GM19452 (cell line): ENCODE measurements around the gene MCM7.

Experiments used
- ATAC-seq: cut with Tn5 transposase; IDR thresholded peaks from one replicate; pipeline ENCODE4 v1.9.1; 2021; ENCODE audit not compliant: unreplicated experiment

Gene MCM7

DNA sequence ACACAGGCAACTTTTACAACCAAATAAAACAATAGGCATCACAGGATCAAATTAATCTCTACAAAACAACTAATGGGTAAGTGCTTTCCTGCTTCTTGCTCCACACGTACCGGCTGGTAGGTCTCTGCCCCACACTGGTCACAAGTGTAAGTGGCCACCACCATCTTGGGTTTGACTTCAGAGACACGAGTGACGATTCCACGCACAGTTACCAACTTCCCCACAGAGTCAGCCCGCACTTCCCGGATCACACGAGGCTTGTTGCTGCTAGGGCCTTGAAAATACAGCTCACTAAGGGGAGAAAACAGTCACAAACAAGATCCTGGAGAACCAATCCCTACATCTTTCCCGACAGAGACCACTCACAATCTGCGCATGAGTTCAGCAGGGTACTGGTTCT is 2.3 kb downstream of the MCM7 start:
- no peak for ATAC-seq

DNA sequence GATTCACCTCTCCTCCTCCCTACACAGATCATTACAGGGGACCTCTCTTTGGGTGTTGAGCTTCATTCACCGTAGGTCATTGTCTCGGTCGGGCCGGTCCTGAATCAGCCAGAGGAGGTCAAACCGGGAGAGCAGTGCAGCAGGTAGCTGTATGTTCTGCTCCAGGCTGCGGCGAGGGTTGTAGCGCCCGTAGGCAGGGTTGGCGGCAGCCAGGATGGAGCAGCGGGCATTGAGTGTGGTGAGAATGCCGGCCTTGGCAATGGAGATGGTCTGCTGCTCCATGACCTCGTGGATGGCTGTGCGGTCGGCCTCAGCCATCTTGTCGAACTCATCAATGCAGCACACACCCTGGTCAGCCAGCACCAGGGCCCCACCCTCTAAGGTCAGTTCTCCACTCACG is 5.5 kb downstream of the MCM7 start:
- ATAC-seq: no peak

DNA sequence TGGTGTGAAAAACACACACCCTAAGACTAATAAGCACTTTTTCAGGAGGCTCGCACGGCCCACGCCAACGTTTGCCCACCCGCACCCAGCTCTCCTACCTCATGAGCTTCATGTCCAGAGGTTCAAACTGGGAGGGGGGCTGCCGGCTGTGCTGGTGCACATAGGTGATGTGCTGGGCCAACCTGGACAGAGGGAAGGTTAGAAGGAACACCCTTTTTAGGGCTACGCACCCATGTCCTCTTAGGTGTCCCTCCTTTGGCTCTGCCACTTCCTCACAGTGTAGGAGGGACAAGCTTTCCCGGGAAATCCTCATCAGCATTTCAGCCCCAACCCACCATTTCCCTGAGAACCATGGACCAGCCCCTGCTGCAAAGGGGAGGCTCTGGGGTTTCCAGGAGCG is 5.9 kb downstream of the MCM7 start:
- ATAC-seq: no peak

DNA sequence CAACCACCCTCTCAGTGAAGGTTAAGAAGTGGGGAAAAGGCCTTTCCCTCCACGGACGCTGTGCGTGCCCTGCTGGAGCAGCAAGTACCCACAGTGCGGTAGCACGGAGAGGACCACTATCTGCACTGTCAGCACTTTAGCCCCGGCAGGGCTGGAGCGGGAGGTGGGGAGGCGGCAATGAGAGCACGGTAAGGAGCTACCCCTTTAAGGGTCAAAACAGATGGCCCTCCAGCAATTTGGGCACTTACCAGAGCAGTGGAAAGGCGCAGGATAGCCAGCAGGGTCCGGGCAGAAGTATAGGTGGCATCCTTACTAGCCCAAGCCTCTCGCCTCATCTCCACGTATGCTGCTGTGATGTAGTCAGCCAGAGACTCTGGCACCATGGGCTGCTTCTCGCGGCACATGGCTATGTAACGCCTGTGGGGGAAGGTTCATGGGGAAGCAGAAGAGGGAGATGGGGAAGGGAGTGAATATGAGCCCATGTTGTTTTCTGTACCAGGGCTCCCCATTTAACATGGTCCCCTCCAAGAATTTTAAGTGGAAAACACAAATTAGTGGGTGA is 7.2 kb downstream of the MCM7 start:
- no peak for ATAC-seq

DNA sequence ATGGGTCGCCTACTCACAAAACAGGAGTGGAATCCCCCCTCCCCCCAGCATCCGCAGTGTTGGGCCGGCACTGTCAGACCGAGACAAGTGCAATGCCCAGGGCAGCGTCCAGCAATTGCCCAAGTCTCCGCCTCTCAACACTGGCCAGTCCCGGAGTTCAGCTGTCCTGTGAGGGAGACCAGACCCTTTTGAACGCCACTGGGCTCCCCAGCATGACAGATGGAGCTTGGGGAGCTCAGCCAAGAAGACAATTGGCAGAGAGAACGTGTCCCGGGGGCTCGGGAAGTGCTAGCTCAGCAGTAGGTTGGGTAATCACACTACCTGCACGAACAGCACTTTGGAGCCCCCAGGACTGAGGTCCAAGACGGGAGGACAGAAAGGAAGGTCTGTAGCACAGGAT is 7.7 kb downstream of the MCM7 start:
- ATAC-seq: no peak

DNA sequence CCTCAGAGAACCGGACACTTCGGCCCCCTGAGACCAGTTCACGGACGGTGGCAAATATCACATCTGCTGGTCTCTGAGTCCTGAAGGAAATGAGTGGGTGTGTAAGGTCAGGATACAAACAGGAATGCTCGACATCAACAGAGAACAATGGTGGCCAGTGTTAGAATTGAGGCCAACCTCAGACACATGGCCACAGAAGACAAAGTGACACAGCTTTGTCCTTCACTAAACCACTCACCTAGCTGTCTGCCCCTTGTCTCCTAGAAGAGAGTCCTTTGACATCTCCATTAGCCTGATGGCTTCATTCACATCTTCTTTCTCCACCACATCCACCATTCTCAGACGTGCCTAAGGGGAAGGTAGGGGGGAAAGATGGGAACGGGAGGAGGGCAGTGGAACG is 8.1 kb downstream of the MCM7 start:
- ATAC-seq: no peak

DNA sequence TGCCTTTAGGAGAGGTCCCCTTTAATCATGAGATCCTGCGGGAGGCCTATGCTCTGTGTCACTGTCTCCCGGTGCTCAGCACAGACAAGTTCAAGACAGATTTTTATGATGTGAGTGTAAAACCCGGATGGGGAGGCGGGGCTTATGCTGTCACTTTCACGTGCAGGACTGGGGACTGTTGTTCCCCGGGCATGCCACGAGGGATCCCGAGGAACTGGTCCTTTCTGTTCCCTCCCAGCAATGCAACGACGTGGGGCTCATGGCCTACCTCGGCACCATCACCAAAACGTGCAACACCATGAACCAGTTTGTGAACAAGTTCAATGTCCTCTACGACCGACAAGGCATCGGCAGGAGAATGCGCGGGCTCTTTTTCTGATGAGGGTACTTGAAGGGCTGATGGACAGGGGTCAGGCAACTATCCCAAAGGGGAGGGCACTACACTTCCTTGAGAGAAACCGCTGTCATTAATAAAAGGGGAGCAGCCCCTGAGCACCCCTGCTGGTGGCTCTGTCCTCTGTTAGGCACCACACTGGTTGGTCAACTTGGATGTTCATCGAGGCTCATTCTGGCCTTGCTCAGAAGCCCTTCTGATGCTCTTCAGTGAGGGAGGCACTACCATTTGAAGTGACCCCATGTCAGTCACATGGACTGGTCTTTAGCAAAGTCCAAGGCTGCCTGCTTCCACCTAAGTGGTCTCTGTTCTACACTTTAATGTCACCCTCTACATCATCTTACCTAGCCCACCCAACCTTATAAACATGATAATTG is 9.6 kb downstream of the MCM7 start:
- ATAC-seq: no peak

DNA sequence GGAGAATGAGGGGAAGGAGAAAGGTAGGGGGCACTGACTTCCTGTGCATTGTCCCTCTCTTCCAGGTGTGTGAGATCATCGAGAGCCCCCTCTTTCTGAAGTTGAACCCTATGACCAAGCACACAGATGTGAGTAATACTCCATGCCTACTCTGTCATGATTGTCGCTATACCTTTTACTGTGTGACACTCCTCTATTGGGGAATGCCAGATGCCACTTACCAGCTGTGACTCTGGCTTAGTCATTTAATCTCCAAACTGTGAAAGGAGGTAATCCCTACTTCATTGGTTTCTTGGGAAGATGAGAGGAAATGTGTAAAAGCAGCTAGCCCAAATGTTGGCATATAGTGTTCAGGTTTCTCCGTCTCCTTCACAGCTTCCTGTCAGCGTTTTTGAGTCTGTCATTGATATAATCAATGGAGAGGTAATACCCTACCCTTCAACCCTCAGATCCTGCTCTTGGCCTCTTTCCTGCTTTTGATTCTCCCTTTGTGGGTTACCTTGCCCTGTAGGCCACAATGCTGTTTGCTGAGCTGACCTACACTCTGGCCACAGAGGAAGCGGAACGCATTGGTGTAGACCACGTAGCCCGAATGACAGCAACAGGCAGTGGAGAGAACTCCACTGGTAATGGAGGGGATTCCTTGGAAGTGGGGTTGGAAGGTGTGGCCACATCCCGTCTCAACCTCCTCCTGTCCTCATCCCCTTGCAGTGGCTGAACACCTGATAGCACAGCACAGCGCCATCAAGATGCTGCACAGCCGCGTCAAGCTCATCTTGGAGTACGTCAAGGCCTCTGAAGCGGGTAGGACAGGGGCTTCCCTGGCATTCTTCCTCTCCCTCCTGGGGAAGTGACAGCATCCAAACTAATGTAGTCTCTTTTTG is 10.4 kb downstream of the MCM7 start:
- ATAC-seq: no peak

DNA sequence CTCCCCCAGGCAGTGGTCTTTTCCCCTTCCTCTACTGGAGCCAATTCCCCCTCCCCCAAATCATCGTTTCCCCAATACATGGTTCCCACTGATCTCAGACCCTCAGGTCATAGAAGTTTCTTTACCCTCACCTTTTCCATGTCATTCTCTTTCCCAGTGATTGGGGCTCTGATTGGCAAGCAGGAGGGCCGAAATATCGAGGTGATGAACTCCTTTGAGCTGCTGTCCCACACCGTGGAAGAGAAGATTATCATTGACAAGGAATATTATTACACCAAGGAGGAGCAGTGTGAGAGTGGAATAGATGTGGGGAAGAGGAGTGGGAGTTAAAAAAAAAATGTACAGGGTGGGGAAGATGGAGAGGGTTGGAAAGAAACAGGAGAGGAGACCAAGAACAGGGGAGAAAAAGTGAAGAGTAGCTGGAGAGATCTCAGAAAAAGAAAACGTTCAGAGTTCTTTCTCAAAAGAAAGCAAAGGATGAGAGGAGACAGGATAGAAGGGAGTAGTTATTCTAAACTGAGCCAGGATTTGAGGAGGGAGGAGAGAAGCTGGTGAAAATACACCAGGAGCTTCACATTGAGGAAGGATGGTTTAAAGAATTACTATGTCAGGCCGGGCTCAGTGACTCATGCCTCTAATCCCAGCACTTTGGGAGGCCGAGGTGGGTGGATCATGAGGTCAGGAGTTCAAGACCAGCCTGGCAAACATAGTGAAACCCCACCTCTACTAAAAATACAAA is 11.6 kb downstream of the MCM7 start:
- no peak for ATAC-seq

DNA sequence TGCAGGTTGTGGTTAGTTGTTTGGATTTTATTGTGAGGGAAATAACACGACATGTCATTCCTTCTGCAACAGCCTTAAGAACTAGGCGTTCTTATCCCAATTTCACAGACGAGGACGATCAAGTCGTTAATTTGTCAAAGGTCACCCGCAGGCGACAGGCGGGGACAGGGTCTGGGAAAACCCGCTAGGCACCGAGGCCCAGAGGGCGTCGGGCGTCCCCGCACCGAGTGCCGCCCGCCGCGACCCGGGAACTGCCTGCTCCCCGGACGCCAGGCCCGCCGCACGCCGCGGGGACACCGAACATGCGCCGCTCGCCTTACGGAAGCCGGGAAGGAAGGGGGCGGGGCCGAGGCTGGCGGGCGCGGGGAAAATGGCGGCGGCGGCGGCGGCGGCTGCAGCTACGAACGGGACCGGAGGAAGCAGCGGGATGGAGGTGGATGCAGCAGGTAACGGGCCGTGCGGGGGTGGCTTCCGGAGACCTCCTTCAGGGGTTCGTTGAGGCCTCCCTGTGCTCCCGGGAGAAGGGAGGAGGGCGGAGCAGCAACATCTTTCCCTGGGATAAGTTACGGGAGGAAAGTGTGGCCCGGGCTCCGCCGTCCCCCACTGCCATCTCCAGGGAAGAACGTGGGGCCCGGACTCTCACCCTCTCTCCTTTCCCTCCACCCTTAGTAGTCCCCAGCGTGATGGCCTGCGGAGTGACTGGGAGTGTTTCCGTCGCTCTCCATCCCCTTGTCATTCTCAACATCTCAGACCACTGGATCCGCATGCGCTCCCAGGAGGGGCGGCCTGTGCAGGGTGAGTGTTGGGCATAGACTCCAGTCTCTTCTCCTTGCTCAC is 12.4 kb downstream of the MCM7 start, which contains the start of gene COPS6:
COPS6 (plus strand) TSS at position 349 of the 837 bp plus-strand sequence; CDS start at position 371, 22 bp downstream.
- no peak for ATAC-seq

DNA sequence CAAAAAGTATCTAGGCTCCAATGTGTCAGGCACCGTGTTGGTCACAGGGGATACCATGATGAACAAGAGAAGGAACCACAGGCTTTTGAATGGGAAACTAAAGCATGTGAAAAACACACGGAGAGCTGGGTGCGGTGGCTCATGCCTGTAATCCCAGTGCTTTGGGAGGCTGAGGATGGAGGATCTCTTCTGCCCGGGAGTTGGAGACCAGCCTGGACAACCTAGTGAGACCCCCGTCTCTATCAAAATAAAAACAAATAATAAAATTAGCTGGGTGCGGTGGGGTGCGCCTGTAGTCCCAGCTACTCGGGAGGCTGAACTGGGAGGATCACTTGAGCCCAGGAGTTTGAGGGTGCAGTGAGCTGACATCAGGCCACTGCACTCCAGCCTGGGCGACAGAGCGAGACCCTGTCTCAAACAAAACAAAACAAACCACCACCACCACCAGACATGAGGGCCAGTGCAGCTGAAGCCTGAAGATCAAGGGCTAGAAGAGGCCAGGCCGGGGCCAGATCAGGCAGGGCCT is 13.0 kb downstream of the MCM7 start:
- ATAC-seq: no peak

DNA sequence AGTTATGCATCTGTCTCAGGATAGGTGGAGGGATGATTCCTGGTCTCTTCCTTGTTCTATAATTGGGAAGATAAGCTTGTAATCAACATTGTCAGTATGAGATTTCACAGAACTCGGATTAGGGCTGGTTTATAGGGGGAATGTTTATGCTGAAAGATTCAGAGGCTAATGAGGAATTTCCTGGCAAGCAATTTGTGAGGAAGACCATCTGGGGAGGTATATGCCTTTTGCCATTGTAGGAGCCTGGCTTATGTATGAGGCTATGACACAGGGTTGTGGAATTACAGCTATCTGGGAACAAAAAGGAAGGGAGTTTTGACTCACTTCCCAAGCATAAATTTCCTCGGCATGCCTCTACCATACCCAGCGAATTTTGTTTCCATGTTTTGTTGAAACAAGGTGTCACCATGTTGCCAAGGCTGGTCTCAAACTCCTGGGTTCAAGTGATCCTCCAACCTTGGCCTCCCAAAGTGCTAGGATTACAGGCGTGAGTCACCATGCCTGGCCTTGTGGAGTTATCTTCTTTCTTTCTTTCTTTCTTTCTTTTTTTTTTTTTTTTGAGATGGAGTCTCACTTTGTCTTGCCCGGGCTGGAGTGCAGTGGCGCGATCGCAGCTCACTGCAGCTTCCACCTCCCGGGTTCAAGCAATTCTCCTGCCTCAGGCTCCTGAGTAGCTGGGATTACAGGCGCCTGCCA is 14.0 kb downstream of the MCM7 start:
- ATAC-seq: no peak

DNA sequence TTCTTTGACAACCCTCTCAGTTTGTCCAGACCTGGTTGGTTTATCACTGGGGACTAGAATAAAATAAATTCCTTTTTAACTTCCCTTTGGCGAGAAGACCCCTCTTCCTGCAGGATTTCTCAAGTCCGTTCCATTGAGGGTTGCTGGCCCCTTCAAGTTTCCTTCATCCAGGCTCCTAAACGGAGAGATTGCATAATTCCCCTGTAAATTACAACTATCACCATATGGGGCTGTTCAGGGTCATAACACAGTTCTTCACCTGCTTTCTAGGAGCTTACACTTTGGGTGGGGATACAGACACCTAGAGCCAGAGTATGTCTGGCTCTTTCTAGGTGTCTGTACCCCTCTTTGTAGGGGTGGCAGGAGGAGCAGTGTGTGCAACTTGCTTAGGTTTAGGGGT is 15.7 kb downstream of the MCM7 start:
- ATAC-seq: no peak

DNA sequence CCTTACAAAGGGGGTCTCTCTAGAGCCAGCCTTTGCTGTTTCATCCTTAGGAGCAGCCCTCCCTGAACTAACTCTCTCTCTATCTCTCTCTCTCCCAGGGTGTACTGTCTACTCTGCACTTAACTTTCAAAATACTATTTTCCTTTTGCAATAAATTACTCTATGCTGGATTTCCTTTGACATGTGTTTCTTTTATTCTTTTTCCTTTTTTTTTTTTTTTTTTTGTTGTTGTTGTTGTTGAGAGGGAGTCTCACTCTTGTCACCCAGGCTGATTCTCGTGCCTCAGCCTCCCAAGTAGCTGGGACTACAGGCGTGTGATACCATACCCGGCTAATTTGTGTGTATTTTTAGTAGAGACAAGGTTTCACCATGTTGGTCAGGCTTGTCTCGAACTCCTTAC is 18.2 kb downstream of the MCM7 start:
- ATAC-seq: no peak

DNA sequence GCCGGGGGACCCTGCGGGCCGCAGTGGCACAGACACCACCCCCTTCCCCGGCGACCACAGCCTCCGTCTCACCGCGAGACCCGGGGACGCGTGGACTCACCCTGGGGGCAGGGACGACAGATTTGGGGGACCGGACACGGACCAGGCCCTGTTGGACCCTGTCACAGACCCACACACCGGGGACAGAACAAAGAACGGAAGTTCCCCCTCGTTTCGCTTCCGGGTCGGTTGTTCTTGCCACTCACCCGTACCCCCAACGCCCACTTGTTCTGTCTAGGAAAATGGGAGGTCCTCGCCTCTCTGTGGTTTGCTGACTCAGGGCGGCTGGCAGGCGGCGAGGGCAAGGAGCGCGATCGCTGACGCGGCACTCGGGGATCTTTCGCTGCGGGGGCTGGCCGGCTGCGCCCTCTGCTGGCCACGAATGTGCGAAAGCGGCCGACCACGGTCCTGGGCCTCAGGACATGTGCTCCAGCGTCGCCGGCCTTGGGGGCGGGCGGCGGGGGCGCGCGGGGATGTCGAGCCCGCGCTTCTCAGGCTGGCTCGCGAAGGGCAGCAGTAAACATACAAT is 19.6 kb downstream of the MCM7 start, which contains the start of gene ZNF3:
ZNF3 (minus strand) TSS at position 189 of the 568 bp plus-strand sequence. CDS start 4,366 bp downstream, outside the sequence.
- peak; percentile 85 for ATAC-seq

DNA sequence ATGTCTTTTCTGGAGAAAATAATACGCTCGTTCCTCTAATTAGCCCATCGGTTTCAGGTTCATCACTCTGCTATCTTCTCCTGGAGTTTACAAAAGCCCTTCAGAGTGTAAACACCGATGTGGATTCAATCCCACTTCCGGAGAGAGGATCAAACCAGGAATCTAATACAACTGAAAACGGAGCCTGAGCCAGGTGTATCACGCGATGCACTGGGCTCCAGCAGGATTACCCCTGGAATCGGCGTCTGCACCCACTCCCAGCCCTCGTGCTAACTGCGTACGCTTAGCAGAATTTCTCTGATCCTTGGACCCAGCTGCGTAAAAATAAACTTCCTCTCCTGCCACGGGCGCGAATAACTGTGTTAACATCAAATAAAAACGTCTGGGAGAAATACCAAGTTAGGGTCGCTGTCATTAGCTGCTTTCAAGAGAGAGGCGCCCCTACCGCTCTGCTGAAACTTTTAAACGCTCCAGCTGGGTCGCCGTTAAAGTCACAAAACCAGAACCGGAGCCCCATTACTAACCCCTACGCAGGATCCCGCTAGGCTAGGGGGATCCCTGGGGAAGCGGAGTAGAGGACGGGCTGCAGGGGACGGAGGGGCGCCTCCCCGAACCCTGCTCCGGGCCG is 20.2 kb downstream of the MCM7 start:
- no peak for ATAC-seq

DNA sequence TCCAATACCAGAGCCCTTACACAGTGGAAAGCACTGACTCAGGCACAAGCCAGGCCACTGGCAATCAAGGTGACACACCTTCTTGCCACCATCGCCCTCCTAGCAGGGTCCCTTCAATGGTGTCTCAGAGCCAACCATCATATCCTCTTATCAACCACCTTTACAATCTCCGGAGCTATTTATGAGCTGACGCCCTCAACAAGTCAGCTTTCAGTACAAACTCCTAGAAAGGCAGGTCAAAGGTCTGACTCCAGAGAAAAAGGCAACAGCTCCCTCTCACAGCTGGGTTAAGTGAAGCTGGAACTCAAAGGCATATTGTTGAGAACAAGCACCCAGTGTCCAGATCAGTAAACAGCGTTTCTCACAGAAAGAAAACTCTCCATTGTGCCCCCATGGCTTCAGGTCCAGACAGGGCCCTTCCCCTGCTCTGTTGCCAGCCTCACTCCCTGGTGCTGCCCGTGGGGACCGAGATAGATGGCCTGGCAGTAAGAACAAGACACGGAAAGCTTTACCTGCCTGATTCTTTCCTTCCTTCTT is 22.1 kb downstream of the MCM7 start:
- no peak for ATAC-seq

DNA sequence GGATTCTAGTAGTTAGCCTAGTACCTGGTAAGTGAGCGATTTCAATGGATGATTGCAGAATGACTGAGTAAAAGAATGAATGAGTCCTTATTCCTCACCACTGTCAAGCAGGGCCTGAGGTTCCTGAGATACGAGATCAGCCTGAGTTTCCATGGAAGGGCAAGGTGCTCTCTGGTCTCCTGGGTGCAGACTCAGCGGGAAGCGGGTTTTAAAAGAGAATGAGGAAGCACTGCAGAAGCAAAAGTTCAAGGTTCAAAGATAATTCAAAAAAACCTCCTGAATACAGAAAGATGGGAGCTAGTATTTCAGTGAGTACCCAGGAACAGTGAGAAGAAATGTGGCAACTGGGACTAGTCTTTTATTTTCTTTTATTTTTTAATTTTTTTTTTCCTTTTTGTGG is 24.0 kb downstream of the MCM7 start:
- ATAC-seq: no peak
